Stimulated activated CD8-positive, alpha-beta memory T cell treated with anti-CD3 and anti-CD28 coated beads, Interleukin-4, amount 100 ng/mL, for 48 hours (primary cell): ENCODE measurements around the gene RUNX2.

Experiments used
- DNase-seq: peaks from one replicate; pipeline ENCODE4 v3.0.0-alpha.2; 2020

RUNX2 gene

DNA sequence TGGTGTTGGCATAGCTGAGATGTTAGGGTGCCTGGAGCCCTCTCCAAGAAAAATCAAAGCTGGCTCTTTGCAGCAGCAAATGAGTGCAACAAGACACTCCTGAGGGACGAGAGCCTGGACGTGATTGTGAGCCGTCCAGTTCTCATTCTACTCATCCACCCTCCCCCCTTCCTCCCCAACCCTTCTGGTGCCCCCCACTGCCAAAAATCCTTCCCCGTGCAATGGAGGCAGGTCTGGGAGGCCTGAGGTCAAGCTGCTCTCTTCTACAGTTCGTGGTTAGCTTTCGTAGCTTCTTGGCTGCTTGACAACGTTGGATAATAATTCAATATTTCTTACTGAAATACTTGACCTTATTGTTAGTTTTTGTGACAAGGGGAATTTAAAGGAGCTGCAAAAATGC, 234.9 kb downstream of the RUNX2 start:
- no peak for DNase-seq

DNA sequence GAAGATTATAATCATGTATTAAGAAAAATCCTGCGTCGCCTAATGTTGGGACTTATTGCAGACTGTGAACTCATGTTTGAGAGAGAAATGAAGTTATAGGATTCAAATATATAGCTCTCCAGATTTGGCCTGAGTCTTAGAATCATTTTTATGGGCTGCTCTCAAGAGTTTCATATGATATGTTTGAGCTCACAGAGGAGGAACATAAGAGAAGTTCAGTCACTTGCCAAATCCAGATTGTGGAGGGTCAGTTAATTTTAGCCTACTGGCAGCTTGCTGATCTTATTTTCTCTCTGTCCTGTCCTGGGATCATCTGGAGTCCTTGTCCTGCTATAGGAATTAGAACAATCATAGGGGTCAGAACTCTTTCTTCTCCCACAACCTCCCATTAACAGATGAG, 235.7 kb downstream of the RUNX2 start:
- no peak for DNase-seq

DNA sequence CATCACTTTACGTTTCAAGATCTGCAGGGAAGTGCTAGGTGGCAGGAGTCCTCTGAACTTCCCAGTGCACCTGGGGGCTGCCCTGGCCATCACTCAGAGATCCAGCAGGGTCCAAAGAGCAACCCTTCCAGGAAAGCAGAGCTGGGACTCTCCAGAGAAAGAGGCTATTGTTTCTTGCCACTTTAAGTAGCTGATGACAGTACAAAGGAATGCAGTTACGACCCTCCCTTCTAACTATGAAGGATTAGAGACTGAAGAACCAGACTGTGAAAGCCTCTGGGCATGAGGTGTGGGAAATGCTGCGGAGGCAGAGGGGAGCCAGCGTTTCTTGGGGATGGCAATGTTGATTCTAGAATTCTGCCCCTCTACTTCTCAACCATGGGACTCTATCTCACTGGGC, 238.8 kb downstream of the RUNX2 start:
- DNase-seq: no peak

DNA sequence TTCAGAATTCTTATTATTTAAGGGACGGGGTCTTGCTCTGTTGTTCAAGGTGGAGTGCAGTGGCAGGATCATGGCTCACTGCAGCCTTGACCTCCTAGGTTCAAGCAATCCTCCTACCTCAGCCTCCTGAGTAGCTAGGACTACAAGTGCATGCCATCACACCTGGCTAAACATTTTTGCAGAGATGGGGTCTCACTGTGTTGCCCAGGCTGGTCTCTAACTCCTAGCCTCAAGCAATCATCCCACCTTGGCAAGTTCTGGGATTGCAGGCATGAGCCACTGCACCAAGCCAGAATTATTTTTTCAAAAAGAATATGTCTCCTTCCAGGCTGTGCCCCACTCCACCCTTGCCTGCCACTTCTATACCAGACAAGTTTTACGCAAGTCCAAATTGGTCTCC, 239.7 kb downstream of the RUNX2 start:
- DNase-seq: no peak

DNA sequence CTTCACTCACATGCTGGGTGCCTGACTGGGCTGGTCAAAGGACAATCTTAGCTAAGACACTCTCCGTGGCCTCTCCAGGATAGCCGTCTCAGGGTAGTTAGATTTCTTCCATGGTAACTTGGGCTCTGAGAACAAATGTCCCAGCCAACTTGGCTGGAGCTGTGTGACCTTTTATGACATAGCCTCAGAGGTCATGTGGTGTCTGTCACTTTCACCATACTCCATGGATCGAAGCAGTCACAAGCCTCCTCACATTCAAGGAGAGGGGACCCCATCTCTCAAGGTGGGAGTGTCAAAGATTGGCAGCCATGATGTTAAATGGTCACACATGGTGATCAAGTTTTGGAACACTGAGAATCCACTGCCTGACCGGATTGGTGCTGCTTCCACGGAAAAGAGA, 240.5 kb downstream of the RUNX2 start:
- no peak for DNase-seq

DNA sequence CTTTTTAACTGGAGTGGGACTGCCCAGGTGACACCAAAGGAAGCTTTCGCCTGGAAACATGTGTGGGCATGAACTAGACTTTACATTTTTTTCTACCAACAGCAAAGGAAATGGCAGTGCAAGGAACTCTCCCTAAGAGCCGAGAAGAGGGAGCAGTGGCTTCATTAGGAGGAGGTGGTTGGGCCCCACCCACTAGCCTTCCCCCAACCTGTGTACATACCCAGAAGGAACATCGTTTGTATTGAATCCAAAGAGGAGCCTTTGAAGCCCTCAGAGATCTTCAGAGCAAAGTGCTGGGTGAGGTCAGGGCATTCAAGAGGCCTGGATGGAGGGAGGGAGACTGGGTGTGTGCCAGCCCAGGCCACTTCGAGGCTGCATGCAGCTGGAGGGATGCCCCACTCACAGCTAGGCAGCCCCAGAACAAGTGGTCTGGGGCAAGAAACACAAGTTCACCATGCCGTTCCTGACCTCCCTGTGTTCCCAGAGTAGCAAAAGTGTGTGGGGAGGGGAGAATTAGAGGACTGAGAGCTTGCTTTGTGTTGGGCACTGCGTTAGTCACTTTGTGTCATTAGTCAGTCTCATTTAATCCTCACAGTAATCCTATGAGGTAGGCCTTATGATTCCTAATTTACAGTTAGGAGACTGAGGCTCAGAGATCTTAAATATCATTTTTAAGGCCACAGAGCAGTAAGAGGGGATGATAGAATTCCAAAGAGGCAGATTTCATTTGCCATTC, 241.2 kb downstream of the RUNX2 start:
- DNase-seq: no peak

DNA sequence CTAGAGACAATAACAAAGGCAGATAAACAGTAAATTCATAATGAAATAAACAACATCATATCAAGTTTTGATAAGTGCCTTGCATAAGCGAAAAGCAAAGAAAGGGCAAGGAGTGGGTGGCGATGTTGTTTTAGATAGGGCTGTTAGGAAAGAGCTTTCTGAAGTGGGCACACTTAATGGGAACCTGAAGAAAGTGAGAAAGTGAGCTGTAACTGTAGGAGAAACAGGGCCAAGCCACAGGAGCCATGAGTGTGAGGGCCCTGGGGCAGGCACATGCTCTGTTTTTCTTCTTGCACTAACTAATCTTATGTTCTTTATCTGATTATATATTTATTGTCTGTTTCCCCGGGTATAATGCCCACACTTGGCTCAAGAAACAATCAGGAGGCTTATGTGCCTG, 243.0 kb downstream of the RUNX2 start:
- no peak for DNase-seq

DNA sequence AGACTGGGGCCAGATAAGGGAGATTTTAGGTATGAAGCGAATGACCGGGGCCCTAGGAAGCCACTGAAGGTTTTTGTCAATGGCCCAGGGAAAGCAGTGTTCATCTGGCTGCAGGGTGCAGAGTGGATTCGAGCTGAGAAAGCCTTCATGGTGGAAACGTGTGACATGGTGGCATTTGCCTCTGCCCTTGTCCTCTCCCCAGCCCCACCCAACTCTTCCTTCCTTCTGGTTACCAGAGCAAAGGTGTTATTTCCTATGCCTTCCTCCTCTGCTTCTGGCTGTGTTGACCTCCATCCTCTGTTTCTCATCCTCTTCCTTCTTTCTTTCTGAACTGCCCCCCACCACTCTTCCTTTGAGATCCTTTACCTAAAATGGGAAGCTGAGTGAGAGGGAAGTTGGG, 244.7 kb downstream of the RUNX2 start:
- DNase-seq: no peak

DNA sequence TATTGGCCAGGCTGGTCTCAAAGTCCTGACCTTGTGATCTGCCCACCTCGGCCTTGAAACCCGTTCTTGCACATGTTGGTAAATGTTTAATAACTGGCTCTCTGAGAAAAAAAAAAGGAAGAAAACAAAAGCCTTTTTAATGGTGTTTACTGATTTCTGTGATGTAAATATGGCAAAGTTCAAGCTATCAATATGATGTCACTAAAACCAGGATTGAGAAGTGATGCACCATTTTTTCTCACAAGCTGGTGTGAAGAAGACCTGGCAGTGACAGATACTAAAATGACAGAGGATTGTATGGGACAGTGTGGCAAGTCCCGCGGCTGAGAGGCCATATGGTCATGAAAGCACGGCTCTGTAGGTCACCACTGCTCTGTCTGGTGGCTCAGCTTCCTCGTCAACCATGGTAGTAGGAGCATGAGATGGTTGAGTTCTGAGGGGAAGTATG, 245.9 kb downstream of the RUNX2 start:
- DNase-seq: no peak

DNA sequence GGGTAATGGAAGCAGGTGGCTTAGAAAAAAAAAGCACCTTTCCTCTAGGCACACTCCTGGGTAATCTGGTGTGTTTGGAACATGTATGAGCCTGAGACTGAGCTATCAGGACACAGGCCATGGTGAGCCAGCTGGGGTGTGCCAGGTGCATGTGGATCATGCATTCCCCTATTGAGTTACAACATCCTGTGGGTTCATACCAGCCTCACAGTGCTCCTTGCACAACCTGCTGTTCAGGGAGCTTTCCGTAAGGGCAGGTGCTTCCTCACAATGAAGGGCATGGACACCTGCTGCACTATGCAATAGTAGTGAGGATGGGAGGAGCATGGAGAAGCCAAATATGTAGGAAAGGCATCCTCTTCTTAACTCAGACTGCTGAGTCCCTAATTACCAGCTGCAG, 246.8 kb downstream of the RUNX2 start:
- DNase-seq: no peak

DNA sequence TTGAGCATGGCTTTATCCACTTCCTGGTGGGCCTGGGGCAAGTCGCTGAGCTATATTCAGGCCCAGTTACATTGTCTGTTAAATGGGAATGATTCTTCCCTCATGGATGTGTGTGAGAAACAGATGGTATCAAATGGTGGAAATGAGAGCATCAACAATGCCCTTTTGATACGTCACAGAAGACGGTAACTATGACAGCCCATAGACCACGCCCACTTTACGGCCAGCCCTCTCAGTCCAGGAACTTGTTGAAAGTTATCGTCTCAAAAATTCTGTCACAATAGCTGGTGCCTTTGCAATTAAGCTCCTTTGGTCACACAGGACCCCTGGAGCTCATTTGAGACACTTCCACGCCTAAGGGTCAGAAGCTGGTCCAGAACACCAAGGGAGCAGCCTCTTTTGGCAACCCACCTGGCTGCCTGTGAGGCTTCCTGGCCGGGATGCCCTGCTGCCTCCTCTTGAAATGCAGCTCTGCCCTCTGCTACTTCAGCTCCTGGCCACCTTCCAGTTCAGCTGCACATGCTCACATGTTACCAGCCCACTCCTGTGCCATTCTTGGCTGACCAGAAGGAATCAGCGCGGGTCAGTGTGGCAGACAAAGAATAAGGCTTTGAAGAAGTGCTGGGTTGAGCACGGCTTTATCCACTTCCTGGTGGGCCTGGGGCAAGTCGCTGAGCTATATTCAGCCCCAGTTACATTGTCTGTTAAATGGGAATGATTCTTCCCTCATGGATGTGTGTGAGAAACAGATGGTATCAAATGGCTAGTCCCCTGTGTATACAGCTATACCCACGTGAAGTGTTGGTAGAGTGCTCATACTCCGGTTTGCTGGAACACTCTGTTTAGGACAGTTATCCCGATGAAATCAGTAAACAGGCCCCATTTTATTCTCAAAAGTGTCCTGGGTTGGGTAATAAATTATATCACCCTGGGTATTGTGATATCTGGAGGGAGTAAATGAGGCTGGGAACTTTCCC, 248.8 kb downstream of the RUNX2 start:
- no peak for DNase-seq

DNA sequence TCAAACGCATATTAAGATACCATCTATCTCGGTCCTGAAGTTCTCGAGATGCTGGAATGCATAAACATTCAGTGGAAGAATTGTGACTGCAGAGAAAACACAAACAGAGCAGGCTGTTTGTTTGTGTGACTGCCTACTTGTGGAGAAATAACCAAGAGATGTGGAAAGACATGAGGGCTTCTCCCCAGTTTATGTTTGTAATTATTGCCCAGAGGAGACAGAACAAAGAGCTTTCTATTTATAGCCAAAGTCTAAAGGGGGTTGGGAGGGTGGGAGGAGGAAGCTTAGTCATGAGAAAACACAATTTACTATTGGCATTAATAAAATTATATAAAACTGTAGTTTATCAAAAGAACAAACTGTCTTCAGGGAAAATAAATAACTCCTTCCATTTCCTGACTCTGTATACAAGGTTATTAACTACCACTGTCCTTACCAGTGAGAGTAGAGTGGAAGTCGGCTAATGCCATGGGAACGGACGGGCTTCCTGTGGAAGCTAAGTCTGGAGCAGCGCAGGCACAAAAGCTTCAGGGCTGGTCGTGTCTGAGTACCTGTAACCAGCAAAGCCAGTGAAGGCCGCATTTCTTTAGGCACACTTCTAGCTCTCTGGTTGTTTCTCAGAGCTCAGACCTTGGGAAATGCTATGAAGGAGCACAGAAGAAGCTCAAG, 249.8 kb downstream of the RUNX2 start:
- DNase-seq: no peak

DNA sequence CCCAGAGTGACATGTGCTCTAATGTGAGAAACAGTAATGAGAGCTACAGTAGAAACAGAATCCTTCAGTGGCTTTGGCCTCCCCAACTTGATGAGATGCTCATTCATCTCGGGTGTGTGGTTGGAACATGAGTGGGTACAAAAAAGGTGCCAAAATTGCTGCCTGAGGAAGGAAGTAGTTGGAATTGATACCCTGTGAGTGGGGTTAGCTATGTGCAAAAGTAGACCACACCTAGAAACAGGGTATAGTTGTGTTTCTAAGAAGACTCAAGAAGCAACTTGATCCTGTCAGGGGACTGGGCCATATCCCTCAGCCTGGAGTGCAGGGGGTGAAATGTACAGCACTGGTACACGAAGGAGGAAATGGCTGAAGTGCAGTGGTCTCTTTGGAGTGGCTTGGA, 256.0 kb downstream of the RUNX2 start:
- DNase-seq: no peak

DNA sequence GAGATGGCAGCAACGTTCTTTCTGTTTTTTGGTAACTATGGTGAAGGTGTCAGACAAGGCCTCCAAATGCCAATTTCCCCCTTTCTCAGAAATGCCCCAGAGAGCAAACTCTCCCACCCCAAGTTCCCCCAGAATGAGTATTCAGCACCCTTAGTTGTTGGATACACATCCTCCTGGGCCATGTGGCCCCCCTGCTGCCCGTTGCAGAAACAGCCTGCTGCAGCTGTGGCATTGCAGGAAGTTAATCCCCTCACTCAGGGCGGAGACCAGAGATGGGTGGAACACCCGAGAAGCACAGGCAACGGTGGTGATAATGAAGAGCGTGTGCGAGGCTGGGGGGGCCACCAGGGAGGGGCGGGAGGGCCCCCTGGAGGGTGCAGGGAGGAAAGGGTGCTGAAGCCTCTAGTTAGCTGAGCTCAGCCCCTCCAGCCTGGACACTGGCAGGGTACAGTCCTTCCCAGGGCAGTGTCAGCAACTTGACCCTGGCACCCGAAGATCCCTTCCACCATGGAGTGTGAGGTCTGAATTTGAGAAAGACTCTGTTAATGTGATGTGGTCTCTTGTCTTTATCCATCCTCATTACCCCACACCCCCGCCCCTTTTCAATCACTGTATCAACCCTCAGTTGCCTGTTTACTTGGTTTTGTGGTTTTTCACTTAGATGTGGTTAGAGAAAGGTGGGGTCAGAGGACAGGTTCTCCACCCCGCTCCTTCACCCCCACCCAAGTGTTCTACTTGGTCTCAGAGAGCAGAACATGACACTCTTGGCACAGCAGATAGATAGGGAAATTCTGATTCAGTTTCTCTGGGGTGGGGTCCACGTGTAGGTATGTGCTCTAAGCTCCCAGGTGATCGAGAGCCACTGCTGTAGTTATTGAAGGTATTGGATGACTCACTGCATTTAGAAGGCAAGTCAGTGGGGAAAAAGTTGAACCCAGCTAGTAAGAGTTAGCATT, 258.4 kb downstream of the RUNX2 start:
- DNase-seq: peak; percentile 65

DNA sequence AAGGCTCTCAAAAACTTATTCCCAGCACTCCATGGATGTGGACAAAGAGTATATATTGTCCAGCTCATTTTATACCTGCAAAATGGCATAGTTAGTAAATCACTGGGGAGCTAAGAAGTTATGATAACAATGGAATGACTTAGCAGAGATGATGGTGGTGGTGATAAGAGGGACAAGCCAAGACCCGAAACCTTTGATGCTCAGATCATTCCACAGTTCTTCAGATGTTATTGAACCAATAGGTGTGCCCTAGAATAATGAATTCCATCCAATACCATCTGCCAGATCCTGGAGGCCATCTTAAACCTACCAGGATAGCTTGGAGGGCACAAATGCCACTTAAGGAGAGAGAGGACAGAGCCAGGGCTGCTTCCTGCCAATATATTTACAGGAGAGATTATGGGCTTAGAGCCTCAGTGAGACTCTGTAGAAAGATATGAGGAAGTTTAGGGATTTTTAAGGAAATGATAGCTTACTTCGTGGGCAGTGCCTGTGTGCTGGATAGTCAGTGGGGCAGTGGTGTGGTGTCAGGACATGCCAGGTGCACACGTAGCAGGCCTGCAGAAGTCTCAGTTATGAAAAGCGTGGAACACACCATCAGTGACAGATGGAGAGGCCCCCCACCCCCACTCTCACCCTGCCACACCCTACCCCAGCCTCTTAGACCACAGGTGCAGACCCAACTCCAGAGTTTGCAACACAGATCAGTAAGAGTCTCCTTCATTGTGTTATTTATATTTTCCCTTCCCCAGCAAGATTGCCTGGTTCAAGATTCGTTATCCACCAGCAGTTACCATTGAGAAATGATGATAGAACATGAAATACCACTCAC, 259.3 kb downstream of the RUNX2 start:
- peak; percentile 69 for DNase-seq

DNA sequence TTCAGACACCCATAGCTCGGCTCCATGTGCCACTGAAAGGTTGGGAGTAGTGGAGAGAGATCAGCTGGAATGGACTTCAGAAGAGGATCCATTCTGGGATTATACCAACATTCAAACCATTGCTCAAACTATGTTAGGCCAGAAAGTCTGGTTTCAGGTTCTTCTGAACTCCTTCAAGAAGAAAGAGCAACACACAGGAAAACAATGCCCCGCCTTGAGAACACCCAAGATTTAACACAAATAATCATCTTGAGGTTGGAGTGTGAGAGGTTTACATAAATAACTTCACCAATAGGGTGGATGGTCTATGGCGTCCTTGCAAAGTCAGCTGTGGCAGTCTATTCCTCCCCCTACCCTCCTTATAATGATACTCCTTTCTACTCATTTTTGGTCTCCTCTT, 261.2 kb downstream of the RUNX2 start:
- no peak for DNase-seq

DNA sequence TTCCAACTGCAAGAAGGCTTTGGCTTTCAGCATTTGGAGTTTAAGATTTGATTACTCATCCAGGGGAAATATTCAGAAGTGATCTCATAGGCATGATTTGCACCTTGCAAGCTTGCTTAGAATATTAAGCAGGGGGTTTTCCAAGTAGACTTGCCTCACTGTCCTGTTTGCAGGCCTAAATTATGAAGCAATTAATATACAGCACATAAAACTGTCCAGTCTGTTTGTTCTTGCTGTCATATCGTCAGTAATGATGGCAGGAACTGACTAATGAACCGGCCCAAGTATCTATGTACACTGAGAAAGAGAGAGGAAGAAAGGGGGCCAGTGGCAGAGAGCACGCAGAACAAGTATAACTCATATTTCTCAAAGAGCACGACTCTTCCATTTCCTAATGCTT, 262.1 kb downstream of the RUNX2 start:
- DNase-seq: no peak

DNA sequence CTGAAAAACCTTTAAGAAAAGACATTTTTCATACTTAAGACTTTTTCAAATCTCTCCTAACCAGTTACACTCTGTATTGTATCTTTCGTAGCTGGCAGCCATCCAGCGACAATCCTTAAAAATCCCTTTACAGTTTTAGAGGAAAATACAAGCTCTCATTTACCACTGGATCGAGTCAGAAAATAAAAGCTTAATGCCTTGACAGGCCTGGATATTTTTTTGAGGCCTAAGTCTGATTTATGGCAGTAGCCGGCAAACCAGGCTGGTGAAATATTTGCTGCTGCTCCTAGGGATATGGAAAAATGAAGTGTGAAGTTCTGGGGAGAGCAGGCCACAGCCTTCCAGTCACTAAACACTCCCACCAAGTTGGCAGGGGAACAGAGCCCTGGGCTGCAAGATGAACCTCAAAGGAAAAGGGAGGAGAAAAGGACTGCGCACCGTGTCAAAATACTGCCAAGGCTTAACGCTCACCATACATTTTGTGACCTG, 262.6 kb downstream of the RUNX2 start:
- DNase-seq: no peak

DNA sequence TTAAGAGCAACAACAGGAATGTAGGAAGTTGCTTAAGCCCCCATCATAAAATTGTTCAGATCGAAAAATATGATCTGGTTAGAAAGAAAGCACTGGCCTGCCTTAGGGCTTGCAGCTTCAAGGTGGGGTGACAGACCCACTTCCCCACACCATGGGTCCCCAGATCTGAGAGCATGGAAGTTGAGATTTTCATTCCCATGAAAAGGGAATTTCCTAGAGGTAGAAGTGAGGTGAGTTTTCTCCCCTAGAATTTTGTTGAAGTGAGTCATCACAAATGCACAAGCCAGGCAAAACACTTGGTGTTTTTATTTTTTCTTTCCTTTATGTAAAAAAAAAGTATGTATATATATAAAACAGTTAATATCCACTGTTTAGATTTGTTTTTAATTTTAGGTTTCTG, 263.2 kb downstream of the RUNX2 start:
- DNase-seq: no peak

DNA sequence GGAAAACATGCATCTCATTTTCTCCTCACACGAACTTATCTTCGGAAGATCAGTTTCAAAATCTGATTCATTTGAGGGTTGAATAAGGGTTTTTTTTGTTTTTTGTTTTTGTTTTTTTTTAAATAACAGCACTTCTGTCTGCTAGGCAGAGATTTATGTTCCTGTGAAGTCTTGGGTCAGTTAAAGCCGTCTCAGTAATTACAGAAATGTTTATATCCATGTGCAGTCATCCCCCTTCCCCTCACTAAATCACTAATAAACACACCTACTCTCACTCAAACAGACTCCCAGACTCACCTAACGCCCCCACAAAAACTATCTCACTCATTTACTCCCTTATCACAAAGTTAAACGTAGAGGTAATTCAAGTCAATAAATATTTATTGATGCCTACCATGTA, 263.8 kb downstream of the RUNX2 start:
- DNase-seq: no peak

DNA sequence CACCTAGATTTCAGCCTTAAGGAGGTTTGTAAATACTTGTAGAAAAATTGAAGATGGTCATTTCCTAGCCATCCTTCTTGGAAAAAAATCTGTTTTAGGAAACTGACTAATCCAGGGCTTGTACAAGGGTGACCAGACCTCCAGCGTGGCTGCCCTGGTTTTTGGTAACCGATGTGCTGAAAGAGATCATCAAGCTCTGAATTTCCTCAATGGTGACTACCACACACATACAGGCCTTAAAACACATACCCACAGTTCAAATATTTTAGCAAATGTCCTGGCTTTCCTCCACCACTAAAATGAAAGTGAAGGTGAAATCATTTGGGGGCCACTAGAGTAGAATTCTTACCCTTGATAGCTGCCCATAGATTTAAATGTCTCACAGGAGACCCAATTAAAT, 264.9 kb downstream of the RUNX2 start:
- no peak for DNase-seq
